ENCODE measurements around the gene TMEM87A.
"Not testable (repeated sequence)": the region's sequence is repeated elsewhere in the genome, so short reads cannot be mapped to it uniquely, and the experiment has no call there.

The TMEM87A gene, protein sequence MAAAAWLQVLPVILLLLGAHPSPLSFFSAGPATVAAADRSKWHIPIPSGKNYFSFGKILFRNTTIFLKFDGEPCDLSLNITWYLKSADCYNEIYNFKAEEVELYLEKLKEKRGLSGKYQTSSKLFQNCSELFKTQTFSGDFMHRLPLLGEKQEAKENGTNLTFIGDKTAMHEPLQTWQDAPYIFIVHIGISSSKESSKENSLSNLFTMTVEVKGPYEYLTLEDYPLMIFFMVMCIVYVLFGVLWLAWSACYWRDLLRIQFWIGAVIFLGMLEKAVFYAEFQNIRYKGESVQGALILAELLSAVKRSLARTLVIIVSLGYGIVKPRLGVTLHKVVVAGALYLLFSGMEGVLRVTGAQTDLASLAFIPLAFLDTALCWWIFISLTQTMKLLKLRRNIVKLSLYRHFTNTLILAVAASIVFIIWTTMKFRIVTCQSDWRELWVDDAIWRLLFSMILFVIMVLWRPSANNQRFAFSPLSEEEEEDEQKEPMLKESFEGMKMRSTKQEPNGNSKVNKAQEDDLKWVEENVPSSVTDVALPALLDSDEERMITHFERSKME

GRCh38 chr15:42272939-42273899 lies at the start of gene TMEM87A, which contains the start of gene GANC:
TMEM87A (minus strand) TSS chr15:42273433; CDS start chr15:42273398, 35 bp downstream.
GANC (plus strand) TSS chr15:42273201; CDS start chr15:42274482, 1,281 bp downstream.
- peak within 1 kb of the TSS; percentile 95 for H3K27ac ChIP-seq (ENCODE audit: low read depth, low read length)
- H3K4me1 ChIP-seq (ENCODE audit: control insufficient read depth, insufficient read depth, low read length, unreplicated experiment): peaks cover 25% of the 10 kb centered on the region
- H3K79me2 ChIP-seq (ENCODE audit: control insufficient read depth, insufficient read depth, low read length, unreplicated experiment): peaks cover 63% of the 10 kb centered on the region
- no peaks in the 10 kb centered on the region for H3K27me3 ChIP-seq (ENCODE audit: insufficient read depth, low read length)
- H2AFZ ChIP-seq (ENCODE audit: low read length, unreplicated experiment): peak within 1 kb of the TSS; percentile 80
- peaks cover 19% of the 10 kb centered on the region for H3K36me3 ChIP-seq (ENCODE audit: insufficient read depth, low read length)
- H3K4me3 ChIP-seq (ENCODE audit: low read depth, low read length): peak within 1 kb of the TSS; percentile 79

DNA sequence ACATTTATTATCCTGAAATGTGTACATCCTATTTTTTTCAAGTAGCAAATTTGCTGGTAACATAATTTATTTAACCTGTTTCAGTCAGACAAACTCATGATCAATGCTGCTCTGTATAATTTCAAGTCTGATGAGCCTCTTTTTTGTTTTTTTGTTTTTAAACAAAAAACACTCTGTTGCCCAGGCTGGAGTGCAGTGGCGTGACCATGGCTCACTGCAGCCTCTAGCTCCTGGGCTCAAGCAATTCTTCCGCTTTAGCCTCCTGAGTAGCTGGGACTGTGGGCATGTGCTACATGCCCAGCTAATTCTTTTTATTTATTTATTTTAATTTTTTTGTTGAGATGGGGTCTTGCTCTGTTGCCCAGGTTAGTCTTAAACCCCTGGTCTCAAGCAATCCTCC lies 46.0 kb upstream of the TMEM87A start:
- H3K27ac ChIP-seq (ENCODE audit: low read depth, low read length): no peak overlapping the region
- no peaks in the 10 kb centered on the region for H3K27me3 ChIP-seq (ENCODE audit: insufficient read depth, low read length)
- no peak overlapping the region for H3K4me3 ChIP-seq (ENCODE audit: low read depth, low read length)
- peaks cover 10% of the 10 kb centered on the region for H3K4me1 ChIP-seq (ENCODE audit: control insufficient read depth, insufficient read depth, low read length, unreplicated experiment)
- no peaks in the 10 kb centered on the region for H3K79me2 ChIP-seq (ENCODE audit: control insufficient read depth, insufficient read depth, low read length, unreplicated experiment)
- H3K36me3 ChIP-seq (ENCODE audit: insufficient read depth, low read length): 0 out of 2 replicates have a peak, but pooled peaks cover 4% of the 10 kb centered on the region
- H2AFZ ChIP-seq (ENCODE audit: low read length, unreplicated experiment): no peak overlapping the region

DNA sequence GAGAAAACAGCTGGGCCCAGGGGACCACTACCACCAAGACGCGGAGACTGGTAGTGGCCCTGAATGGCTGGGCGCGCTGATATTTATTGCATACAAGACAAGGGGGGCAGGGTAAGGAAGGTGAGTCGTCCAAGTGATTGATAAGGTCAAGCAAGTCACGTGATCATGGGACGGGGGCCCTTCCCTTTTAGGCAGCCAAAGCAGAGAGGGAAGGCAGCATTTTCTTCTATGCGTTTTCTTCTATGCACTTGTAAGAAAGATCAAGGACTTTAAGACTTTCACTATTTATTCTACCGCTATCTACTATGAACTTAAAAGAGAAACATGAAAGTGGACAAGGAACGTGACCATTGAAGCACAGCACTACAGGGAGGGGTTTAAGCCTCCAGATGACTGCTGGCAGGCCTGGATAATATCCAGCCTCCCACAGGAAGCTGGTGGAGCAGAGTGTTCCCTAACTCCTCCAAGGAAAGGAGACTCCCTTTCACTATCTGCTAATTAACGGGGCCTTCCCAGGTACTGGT lies 43.1 kb upstream of the TMEM87A start:
- not testable (repeated sequence) for H3K36me3 ChIP-seq (ENCODE audit: insufficient read depth, low read length); H3K27ac ChIP-seq (ENCODE audit: low read depth, low read length); H3K4me1 ChIP-seq (ENCODE audit: control insufficient read depth, insufficient read depth, low read length, unreplicated experiment); H3K79me2 ChIP-seq (ENCODE audit: control insufficient read depth, insufficient read depth, low read length, unreplicated experiment); H3K27me3 ChIP-seq (ENCODE audit: insufficient read depth, low read length); H2AFZ ChIP-seq (ENCODE audit: low read length, unreplicated experiment); H3K4me3 ChIP-seq (ENCODE audit: low read depth, low read length)

DNA sequence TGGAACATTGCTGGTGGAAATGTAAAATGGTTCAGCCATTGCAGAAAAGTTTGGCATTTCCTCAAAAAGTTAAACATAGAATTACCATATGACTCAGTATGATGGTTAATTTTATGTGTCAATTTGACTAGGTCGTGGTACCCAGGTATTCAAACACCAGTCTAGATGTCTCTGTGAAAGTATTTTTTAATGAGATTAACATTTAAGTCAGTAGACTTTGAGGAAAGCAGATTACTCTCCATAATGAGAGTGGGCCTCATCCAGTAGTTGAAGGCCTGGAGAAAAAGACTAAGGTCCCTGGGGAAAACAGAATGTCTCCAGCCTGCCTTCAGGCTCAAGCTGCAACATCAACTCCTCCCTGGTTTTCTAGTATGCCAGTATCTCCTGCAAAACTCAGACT lies 42.3 kb upstream of the TMEM87A start:
- Histone ChIP-seq H2AFZ (ENCODE audit: low read length, unreplicated experiment) (no peak overlapping the region), H3K36me3 (ENCODE audit: insufficient read depth, low read length) (peaks cover 5% of the 10 kb centered on the region; the same call in 1 of the 2 replicates), H3K4me3 (ENCODE audit: low read depth, low read length) (no peak overlapping the region), H3K27ac (ENCODE audit: low read depth, low read length) (no peak overlapping the region), H3K4me1 (ENCODE audit: control insufficient read depth, insufficient read depth, low read length, unreplicated experiment) (no peaks in the 10 kb centered on the region), H3K27me3 (ENCODE audit: insufficient read depth, low read length) (no peaks in the 10 kb centered on the region), H3K79me2 (ENCODE audit: control insufficient read depth, insufficient read depth, low read length, unreplicated experiment) (no peaks in the 10 kb centered on the region)

DNA sequence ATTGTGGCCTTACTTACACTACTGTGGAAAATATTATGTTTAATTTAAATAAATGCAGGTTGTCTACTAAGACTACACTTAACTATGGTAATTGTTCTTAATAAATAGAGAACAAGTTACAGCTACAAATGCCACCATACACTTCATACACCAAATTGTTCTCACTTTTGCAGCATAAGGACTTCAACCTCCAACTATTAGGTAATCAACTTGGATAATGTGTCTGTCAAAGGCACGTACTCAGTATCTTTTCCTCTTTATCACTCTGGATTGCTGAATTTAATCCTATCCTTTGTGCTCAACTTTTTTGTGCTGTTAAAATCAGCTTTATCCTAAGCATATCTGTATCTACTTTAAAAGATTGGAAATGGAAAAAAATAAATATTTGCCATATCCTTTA lies 41.6 kb upstream of the TMEM87A start:
- Histone ChIP-seq H2AFZ (ENCODE audit: low read length, unreplicated experiment) (no peak overlapping the region), H3K4me1 (ENCODE audit: control insufficient read depth, insufficient read depth, low read length, unreplicated experiment) (no peaks in the 10 kb centered on the region), H3K27me3 (ENCODE audit: insufficient read depth, low read length) (no peaks in the 10 kb centered on the region), H3K27ac (ENCODE audit: low read depth, low read length) (no peak overlapping the region), H3K36me3 (ENCODE audit: insufficient read depth, low read length) (peaks cover 8% of the 10 kb centered on the region; the same call in 1 of the 2 replicates), H3K79me2 (ENCODE audit: control insufficient read depth, insufficient read depth, low read length, unreplicated experiment) (no peaks in the 10 kb centered on the region), H3K4me3 (ENCODE audit: low read depth, low read length) (no peak overlapping the region)

DNA sequence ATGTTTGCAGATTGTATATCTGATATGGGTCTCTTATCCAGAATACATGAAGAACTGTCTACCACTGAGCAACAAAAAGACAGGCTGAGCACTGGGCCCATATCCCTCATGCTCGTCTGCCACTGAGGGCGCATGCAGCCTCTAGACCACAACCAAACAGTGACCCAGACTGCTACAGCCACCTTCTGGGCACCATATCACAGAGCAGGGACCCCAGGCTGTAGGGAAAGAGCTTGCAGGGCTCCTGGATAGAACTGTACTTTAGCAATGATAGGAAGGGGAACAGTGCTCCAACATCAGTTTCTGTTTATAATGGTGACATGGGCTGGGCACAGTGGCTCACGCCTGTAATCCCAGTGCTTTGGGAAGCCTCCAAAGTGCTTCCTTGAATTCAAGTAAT lies 40.2 kb upstream of the TMEM87A start:
- H3K27me3 ChIP-seq (ENCODE audit: insufficient read depth, low read length): no peaks in the 10 kb centered on the region
- no peaks in the 10 kb centered on the region for H3K79me2 ChIP-seq (ENCODE audit: control insufficient read depth, insufficient read depth, low read length, unreplicated experiment)
- no peak overlapping the region for H2AFZ ChIP-seq (ENCODE audit: low read length, unreplicated experiment)
- no peak overlapping the region for H3K27ac ChIP-seq (ENCODE audit: low read depth, low read length)
- peaks cover 8% of the 10 kb centered on the region; the same call in 1 of the 2 replicates for H3K36me3 ChIP-seq (ENCODE audit: insufficient read depth, low read length)
- H3K4me1 ChIP-seq (ENCODE audit: control insufficient read depth, insufficient read depth, low read length, unreplicated experiment): no peaks in the 10 kb centered on the region
- no peak overlapping the region for H3K4me3 ChIP-seq (ENCODE audit: low read depth, low read length)

- H3K79me2 ChIP-seq (ENCODE audit: control insufficient read depth, insufficient read depth, low read length, unreplicated experiment): no peaks in the 10 kb centered on the region
- no peaks in the 10 kb centered on the region for H3K27me3 ChIP-seq (ENCODE audit: insufficient read depth, low read length)
- H2AFZ ChIP-seq (ENCODE audit: low read length, unreplicated experiment): no peak overlapping the region
- H3K4me1 ChIP-seq (ENCODE audit: control insufficient read depth, insufficient read depth, low read length, unreplicated experiment): no peaks in the 10 kb centered on the region
- peaks cover 12% of the 10 kb centered on the region; the same call in 1 of the 2 replicates for H3K36me3 ChIP-seq (ENCODE audit: insufficient read depth, low read length)
- no peak overlapping the region for H3K4me3 ChIP-seq (ENCODE audit: low read depth, low read length)
- H3K27ac ChIP-seq (ENCODE audit: low read depth, low read length): no peak overlapping the region
These were observed 33.4 kb upstream of the TMEM87A start for GRCh38 chr15:42306681-42307080.

DNA sequence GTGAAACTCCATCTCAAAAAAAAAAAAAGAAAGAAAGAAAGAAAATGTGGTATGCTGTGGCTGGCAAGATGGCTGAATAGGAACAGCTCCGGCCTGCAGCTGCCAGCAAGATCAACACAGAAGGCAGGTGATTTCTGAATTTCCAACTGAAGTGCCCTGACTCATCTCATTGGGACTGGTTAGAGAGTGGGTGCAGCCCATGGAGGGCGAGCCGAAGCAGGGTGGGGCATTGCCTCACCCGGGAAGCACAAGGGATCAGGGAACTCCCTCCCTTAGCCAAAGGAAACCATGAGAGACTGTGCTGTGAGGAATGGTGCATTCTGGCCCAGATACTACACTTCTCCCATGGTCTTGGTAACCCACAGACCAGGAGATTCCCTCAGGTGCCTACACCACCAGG lies 27.8 kb upstream of the TMEM87A start:
- H3K27me3 ChIP-seq (ENCODE audit: insufficient read depth, low read length); H2AFZ ChIP-seq (ENCODE audit: low read length, unreplicated experiment); H3K36me3 ChIP-seq (ENCODE audit: insufficient read depth, low read length); H3K4me1 ChIP-seq (ENCODE audit: control insufficient read depth, insufficient read depth, low read length, unreplicated experiment); H3K79me2 ChIP-seq (ENCODE audit: control insufficient read depth, insufficient read depth, low read length, unreplicated experiment); H3K4me3 ChIP-seq (ENCODE audit: low read depth, low read length); H3K27ac ChIP-seq (ENCODE audit: low read depth, low read length): not testable (repeated sequence)

DNA sequence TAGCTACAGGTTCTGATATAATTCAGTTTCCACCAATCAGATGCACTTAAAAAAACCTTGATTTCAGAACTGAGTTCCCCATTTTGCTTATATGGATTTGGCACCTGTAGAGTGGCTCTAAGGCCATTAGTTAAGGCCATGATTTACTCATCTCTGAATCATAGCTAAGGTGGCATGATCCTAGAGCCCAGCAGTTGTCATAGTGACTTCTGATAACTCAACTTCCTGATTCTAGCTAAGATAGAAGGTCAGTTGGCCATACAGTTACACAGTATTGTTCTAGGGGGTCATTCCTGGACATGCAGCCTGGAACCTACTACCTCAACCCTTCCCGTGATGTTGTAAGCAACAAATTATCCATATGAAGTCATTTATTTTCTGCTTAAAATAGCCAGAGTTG lies 15.9 kb upstream of the TMEM87A start:
- no peak overlapping the region for H3K27ac ChIP-seq (ENCODE audit: low read depth, low read length)
- H3K4me3 ChIP-seq (ENCODE audit: low read depth, low read length): no peak overlapping the region
- peaks cover 25% of the 10 kb centered on the region for H3K4me1 ChIP-seq (ENCODE audit: control insufficient read depth, insufficient read depth, low read length, unreplicated experiment)
- H2AFZ ChIP-seq (ENCODE audit: low read length, unreplicated experiment): no peak overlapping the region
- H3K27me3 ChIP-seq (ENCODE audit: insufficient read depth, low read length): no peaks in the 10 kb centered on the region
- H3K79me2 ChIP-seq (ENCODE audit: control insufficient read depth, insufficient read depth, low read length, unreplicated experiment): no peaks in the 10 kb centered on the region
- H3K36me3 ChIP-seq (ENCODE audit: insufficient read depth, low read length): peaks cover 18% of the 10 kb centered on the region

DNA sequence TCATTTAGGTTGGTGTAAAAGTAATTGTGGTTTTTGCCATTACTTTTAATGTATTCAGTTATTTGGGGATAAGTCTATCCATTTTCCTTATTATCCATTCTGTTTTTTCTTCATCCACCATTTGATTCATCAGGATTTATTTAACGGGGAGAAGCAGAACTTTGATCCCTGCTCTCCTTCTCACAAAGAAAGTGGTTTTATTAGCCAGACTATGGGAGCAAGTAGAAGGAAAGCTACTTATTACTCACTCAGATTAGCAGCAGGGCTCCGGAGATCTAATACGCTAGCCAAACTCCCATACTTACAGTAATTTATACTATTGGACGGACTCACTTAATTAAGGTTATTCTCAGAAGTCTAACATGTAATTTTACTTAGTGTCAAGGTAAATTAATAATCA lies 14.7 kb upstream of the TMEM87A start:
- no peak overlapping the region for H2AFZ ChIP-seq (ENCODE audit: low read length, unreplicated experiment)
- no peaks in the 10 kb centered on the region for H3K79me2 ChIP-seq (ENCODE audit: control insufficient read depth, insufficient read depth, low read length, unreplicated experiment)
- peaks cover 16% of the 10 kb centered on the region for H3K36me3 ChIP-seq (ENCODE audit: insufficient read depth, low read length)
- H3K4me3 ChIP-seq (ENCODE audit: low read depth, low read length): no peak overlapping the region
- peaks cover 25% of the 10 kb centered on the region for H3K4me1 ChIP-seq (ENCODE audit: control insufficient read depth, insufficient read depth, low read length, unreplicated experiment)
- H3K27me3 ChIP-seq (ENCODE audit: insufficient read depth, low read length): no peaks in the 10 kb centered on the region
- no peak overlapping the region for H3K27ac ChIP-seq (ENCODE audit: low read depth, low read length)

All from ACC112 (cell line).